ENCODE data around the gene PIAS1. TPM values are rescaled to one million over a fixed set of nuclear protein-coding genes. Genes with fewer than 3 reads are reported as not detected.

Gene PIAS1
- total RNA-seq, 5 donors from 2014 or later (not counting 1 experiment from before 2014, with no cell fraction given) = 63.7 to 96.5 (median 70.3) TPM

DNA sequence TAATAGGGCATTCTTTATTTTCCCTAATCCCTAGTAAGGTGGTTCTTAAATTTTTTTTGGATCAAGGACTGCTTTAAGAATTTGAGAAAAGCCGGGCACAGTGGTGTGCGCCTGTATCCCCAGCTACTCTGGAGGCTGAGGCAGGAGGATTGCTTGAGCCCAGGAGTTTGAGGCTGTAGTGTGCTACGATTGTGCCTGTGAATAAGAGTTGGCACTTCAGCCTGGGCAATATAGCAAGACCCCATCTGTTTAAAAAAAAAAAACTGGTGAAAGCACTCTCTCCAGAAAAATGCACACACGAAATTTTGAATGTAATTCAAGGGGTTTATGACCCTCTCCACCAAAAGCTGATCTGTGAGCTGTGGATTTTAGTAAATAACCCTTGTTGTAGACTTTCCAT lies 119.0 kb downstream of the PIAS1 start:
- ChIA-PET CTCF (interaction anchor here in 1 of 2 donors (0.5 kb wide), 1 partner anchor 80 kb away, joined by 3 read pairs; no protein-coding TSS in a partner anchor), POLR2A (no interaction called here)
- WGBS (ENCODE audit: insufficient coverage) = no CpG with 5 or more reads among the region's 4 CpGs
- H3K4me3 ChIP-seq (ENCODE audit: control insufficient read depth in 1 of 2, extremely low read depth in 1 of 2, low read length in 1 of 2) = no peak overlapping the region
- no peak overlapping the region for H3K4me3 Mint-ChIP-seq
- ATAC-seq (replicated peaks in 1 of 4) (no peak), DNase-seq (no peak)
- H3K9me3 Mint-ChIP-seq = peaks cover 0 to 4% (median 3%) of the 10 kb centered on the region in 3 donors
- H3K27me3 ChIP-seq (replicated peaks in 1 of 2; ENCODE audit: control insufficient read depth in 2 of 2, extremely low read depth in 1 of 2, insufficient read depth in 2 of 2, low read length in 1 of 2) = no peaks in the 10 kb centered on the region
- no peak overlapping the region for H3K27ac ChIP-seq (ENCODE audit: low read length)
- H3K4me1 Mint-ChIP-seq = peaks cover 5 to 7% (median 5%) of the 10 kb centered on the region in 3 donors
- H3K27ac Mint-ChIP-seq = no peak overlapping the region
- H3K36me3 Mint-ChIP-seq = peaks cover 49% of the 10 kb centered on the region
- H3K36me3 ChIP-seq (ENCODE audit: control insufficient read depth in 2 of 2, extremely low read depth in 1 of 2, insufficient read depth in 1 of 2, low read length in 1 of 2) = peaks cover 0 to 46% of the 10 kb centered on the region in 2 donors
- no peaks in the 10 kb centered on the region for H3K4me1 ChIP-seq (ENCODE audit: control insufficient read depth in 1 of 2, extremely low read depth in 1 of 2, insufficient read depth in 2 of 2, low read length in 2 of 2)
- no peaks in the 10 kb centered on the region for H3K27me3 Mint-ChIP-seq
- H3K9me3 ChIP-seq = no peaks in the 10 kb centered on the region

DNA sequence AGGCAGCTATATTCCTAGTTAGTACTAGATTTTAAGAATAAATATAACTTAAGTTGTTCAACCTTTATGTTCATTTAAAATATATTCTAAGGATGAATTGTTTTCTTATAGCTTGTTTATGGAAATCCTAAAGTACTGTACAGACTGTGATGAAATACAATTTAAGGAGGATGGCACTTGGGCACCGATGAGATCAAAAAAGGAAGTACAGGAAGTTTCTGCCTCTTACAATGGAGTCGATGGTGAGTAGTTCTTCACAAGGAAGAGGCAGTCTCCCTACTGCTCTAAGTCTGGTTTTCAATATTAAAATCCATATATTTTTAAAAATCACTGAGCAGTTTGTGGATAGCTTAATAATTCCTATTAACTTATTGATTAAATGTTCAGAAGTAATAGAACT lies 121.4 kb downstream of the PIAS1 start:
- Mint-ChIP-seq H3K36me3 (peaks cover 54% of the 10 kb centered on the region), H3K9me3 (peaks cover 0 to 4% (median 3%) of the 10 kb centered on the region in 3 donors), H3K27me3 (no peaks in the 10 kb centered on the region), H3K4me1 (peaks cover 5 to 7% (median 5%) of the 10 kb centered on the region in 3 donors), H3K4me3 (no peak overlapping the region), H3K27ac (no peak overlapping the region)
- ChIA-PET POLR2A (interaction anchor here (0.6 to 1.0 kb wide), 2 partner anchors 9 to 20 kb away, joined by 3 to 4 read pairs; no protein-coding TSS in a partner anchor), CTCF (interaction anchor here in 1 of 2 donors (0.7 to 1.3 kb wide), 4 partner anchors 16 to 314 kb away, joined by 3 to 4 read pairs (median 3); no protein-coding TSS in a partner anchor)
- Histone ChIP-seq H3K27me3 (replicated peaks in 1 of 2; ENCODE audit: control insufficient read depth in 2 of 2, extremely low read depth in 1 of 2, insufficient read depth in 2 of 2, low read length in 1 of 2) (no peaks in the 10 kb centered on the region), H3K4me3 (ENCODE audit: control insufficient read depth in 1 of 2, extremely low read depth in 1 of 2, low read length in 1 of 2) (no peak overlapping the region), H3K4me1 (ENCODE audit: control insufficient read depth in 1 of 2, extremely low read depth in 1 of 2, insufficient read depth in 2 of 2, low read length in 2 of 2) (no peaks in the 10 kb centered on the region), H3K9me3 (no peaks in the 10 kb centered on the region), H3K36me3 (ENCODE audit: control insufficient read depth in 2 of 2, extremely low read depth in 1 of 2, insufficient read depth in 1 of 2, low read length in 1 of 2) (peaks cover 0 to 45% of the 10 kb centered on the region in 2 donors), H3K27ac (ENCODE audit: low read length) (no peak overlapping the region)
- DNase-seq (no peak), ATAC-seq (replicated peaks in 1 of 4) (no peak)
- 57% methylated on average over 1 of the region's 2 CpGs for WGBS (ENCODE audit: insufficient coverage)

- no peaks in the 10 kb centered on the region for H3K27me3 ChIP-seq (replicated peaks in 1 of 2; ENCODE audit: control insufficient read depth in 2 of 2, extremely low read depth in 1 of 2, insufficient read depth in 2 of 2, low read length in 1 of 2)
- Mint-ChIP-seq H3K4me1 (peaks cover 5 to 7% (median 5%) of the 10 kb centered on the region in 3 donors), H3K27me3 (no peaks in the 10 kb centered on the region), H3K36me3 (peaks cover 53% of the 10 kb centered on the region), H3K4me3 (no peak overlapping the region), H3K9me3 (peaks cover 0 to under 1% (median 0%) of the 10 kb centered on the region in 3 donors), H3K27ac (no peak overlapping the region)
- no CpG with 5 or more reads among the region's 3 CpGs for WGBS (ENCODE audit: insufficient coverage)
- DNase-seq (no peak), ATAC-seq (replicated peaks in 1 of 4) (no peak)
- no peaks in the 10 kb centered on the region for H3K4me1 ChIP-seq (ENCODE audit: control insufficient read depth in 1 of 2, extremely low read depth in 1 of 2, insufficient read depth in 2 of 2, low read length in 2 of 2)
- peaks cover 0 to 51% of the 10 kb centered on the region in 2 donors for H3K36me3 ChIP-seq (ENCODE audit: control insufficient read depth in 2 of 2, extremely low read depth in 1 of 2, insufficient read depth in 1 of 2, low read length in 1 of 2)
- ChIA-PET CTCF (no interaction called here), POLR2A (no interaction called here)
- H3K9me3 ChIP-seq = no peaks in the 10 kb centered on the region
- no peak overlapping the region for H3K27ac ChIP-seq (ENCODE audit: low read length)
- no peak overlapping the region for H3K4me3 ChIP-seq (ENCODE audit: control insufficient read depth in 1 of 2, extremely low read depth in 1 of 2, low read length in 1 of 2)
Measured at GRCh38 chr15:68176601-68177000, 122.5 kb downstream of the PIAS1 start.

DNA sequence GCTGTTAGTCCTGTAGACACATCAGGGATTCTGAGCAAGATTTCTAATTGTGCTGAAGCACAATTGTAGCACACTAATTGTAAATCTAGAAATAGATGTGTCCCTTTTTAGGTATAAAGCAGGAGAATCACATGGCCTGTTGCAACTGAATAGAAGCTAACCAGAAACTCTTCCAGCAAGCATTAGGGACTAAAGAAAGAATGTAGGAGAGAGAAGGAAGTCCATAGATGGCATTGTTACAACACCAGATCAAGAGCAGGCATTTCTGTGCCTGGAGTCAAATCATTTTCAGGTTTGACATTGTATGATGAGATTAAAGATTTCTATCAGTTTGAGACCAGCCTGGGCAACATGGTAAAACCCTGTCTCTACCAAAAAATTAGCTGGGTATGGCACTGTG lies 123.6 kb downstream of the PIAS1 start:
- peaks cover 5 to 7% (median 5%) of the 10 kb centered on the region in 3 donors for H3K4me1 Mint-ChIP-seq
- ChIA-PET POLR2A (no interaction called here), CTCF (no interaction called here)
- ATAC-seq (replicated peaks in 1 of 4) = no peak
- Histone ChIP-seq H3K27ac (ENCODE audit: low read length) (no peak overlapping the region), H3K4me3 (ENCODE audit: control insufficient read depth in 1 of 2, extremely low read depth in 1 of 2, low read length in 1 of 2) (no peak overlapping the region), H3K9me3 (no peaks in the 10 kb centered on the region), H3K27me3 (replicated peaks in 1 of 2; ENCODE audit: control insufficient read depth in 2 of 2, extremely low read depth in 1 of 2, insufficient read depth in 2 of 2, low read length in 1 of 2) (no peaks in the 10 kb centered on the region), H3K4me1 (ENCODE audit: control insufficient read depth in 1 of 2, extremely low read depth in 1 of 2, insufficient read depth in 2 of 2, low read length in 2 of 2) (no peaks in the 10 kb centered on the region), H3K36me3 (ENCODE audit: control insufficient read depth in 2 of 2, extremely low read depth in 1 of 2, insufficient read depth in 1 of 2, low read length in 1 of 2) (peaks cover 0 to 55% of the 10 kb centered on the region in 2 donors)
- no peaks in the 10 kb centered on the region for H3K9me3 Mint-ChIP-seq
- peaks cover 44% of the 10 kb centered on the region for H3K36me3 Mint-ChIP-seq
- H3K27ac Mint-ChIP-seq = peak overlapping the region in 1 of 2 donors; percentile 55
- H3K4me3 Mint-ChIP-seq = no peak overlapping the region
- no peak for DNase-seq
- no peaks in the 10 kb centered on the region for H3K27me3 Mint-ChIP-seq

DNA sequence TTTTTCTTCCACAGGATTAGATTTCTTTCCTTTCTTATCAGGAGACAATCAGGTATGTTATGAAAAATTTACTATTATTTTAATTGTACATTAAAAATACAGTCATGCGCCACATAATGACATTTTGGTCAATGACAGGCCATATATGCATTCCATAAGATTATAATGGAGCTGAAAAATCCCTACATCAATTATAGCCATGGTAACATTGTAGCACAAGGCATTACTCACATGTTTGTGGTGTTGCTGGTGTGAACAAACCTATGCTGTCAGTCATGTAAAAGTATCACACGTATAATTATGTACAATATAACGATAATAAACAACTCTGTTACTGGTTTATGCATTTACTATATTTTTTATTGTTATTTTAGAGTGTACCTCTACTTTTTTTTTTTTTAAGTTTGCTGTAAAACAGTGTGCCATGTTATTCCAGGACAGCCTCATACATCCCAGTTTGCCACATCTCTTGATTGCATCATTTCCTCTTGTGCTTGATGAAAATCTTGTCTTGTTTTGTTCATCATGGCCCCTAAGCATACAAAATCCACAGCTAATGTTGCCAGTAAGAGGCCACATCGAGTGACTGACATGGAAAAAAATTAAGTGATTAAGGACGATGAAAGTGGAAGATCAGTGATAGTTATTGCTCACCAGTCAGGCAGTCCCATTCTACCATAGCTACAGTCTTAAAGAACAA lies 129.7 kb downstream of the PIAS1 start:
- no peak for DNase-seq
- Mint-ChIP-seq H3K9me3 (no peaks in the 10 kb centered on the region), H3K36me3 (peaks cover 51% of the 10 kb centered on the region), H3K27me3 (no peaks in the 10 kb centered on the region), H3K4me1 (no peaks in the 10 kb centered on the region), H3K27ac (peak overlapping the region in 1 of 2 donors; percentile 59), H3K4me3 (no peak overlapping the region)
- Histone ChIP-seq H3K27ac (ENCODE audit: low read length) (no peak overlapping the region), H3K4me1 (ENCODE audit: control insufficient read depth in 1 of 2, extremely low read depth in 1 of 2, insufficient read depth in 2 of 2, low read length in 2 of 2) (no peaks in the 10 kb centered on the region), H3K27me3 (replicated peaks in 1 of 2; ENCODE audit: control insufficient read depth in 2 of 2, extremely low read depth in 1 of 2, insufficient read depth in 2 of 2, low read length in 1 of 2) (no peaks in the 10 kb centered on the region), H3K9me3 (no peaks in the 10 kb centered on the region), H3K36me3 (ENCODE audit: control insufficient read depth in 2 of 2, extremely low read depth in 1 of 2, insufficient read depth in 1 of 2, low read length in 1 of 2) (peaks cover 2 to 77% of the 10 kb centered on the region in 2 donors), H3K4me3 (ENCODE audit: control insufficient read depth in 1 of 2, extremely low read depth in 1 of 2, low read length in 1 of 2) (no peak overlapping the region)
- ChIA-PET CTCF (no interaction called here), POLR2A (interaction anchor here in 1 of 2 donors (0.7 kb wide), 1 partner anchor 46 kb away, joined by 3 read pairs; the partner anchor contains the start of gene CLN6)
- ATAC-seq (replicated peaks in 1 of 4) = no peak
- no CpG with 5 or more reads among the region's 5 CpGs for WGBS (ENCODE audit: insufficient coverage)

DNA sequence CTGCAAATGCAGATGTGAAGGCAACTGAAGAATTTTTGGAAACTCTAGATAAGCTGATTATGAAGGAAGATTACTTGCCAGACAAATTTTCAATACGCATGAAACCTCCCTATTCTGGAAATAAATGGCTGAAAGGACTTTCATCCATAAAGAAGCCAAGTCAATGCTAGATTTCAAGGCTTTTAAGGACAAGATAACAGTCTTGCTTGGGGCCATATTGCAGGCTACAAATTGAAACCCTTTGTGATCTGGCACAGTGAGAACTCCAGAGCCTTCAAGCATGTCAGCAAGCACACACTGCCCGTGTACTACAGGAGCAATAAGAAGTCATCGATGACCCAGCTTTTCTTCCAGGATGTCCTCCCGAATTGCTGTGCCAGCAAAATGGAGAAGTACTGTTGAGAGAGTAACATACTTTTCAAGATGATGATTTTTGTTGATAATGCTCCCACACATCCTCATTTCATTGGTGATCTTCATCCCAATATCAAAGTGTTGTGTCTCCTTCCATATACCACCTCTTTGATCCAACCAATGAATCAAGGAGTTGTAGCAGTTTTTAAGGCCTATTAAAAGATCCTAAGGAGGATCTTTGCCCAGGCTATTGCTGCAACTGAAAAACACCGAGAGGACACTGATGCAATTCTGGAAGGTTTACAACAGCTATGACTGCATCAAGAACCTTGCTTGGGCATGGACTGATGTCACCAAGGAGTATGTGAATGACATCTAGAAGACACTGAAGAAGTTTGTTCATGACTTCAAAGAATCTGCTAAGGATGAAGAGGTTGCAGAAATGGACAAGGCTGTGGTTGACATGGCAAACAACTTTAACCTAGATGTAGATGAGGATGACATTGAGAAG lies 130.7 kb downstream of the PIAS1 start:
- no peak overlapping the region for H3K4me3 Mint-ChIP-seq
- no peaks in the 10 kb centered on the region for H3K4me1 ChIP-seq (ENCODE audit: control insufficient read depth in 1 of 2, extremely low read depth in 1 of 2, insufficient read depth in 2 of 2, low read length in 2 of 2)
- H3K27ac ChIP-seq (ENCODE audit: low read length) = no peak overlapping the region
- ATAC-seq (replicated peaks in 1 of 4) (no peak), DNase-seq (no peak)
- CTCF ChIA-PET = no interaction called here
- H3K4me1 Mint-ChIP-seq = no peaks in the 10 kb centered on the region
- 91% methylated on average over 1 of the region's 5 CpGs for WGBS (ENCODE audit: insufficient coverage)
- H3K9me3 ChIP-seq = no peaks in the 10 kb centered on the region
- POLR2A ChIA-PET = interaction anchor here in 1 of 2 donors (0.7 kb wide), 1 partner anchor 9 kb away, joined by 3 read pairs; no protein-coding TSS in a partner anchor
- H3K27ac Mint-ChIP-seq = peak overlapping the region; percentile 48 to 56
- no peaks in the 10 kb centered on the region for H3K9me3 Mint-ChIP-seq
- H3K36me3 ChIP-seq (ENCODE audit: control insufficient read depth in 2 of 2, extremely low read depth in 1 of 2, insufficient read depth in 1 of 2, low read length in 1 of 2) = peaks cover 2 to 78% of the 10 kb centered on the region in 2 donors
- no peak overlapping the region for H3K4me3 ChIP-seq (ENCODE audit: control insufficient read depth in 1 of 2, extremely low read depth in 1 of 2, low read length in 1 of 2)
- no peaks in the 10 kb centered on the region for H3K27me3 Mint-ChIP-seq
- peaks cover 55% of the 10 kb centered on the region for H3K36me3 Mint-ChIP-seq
- H3K27me3 ChIP-seq (replicated peaks in 1 of 2; ENCODE audit: control insufficient read depth in 2 of 2, extremely low read depth in 1 of 2, insufficient read depth in 2 of 2, low read length in 1 of 2) = no peaks in the 10 kb centered on the region
